B cell (primary cell): ENCODE measurements around the gene MUL1. TPM values are rescaled to one million over a fixed set of nuclear protein-coding genes. Genes with fewer than 3 reads are reported as not detected.
A peak's percentile ranks its signal among the peaks of the same experiment; 100 is the strongest.

ENCODE experiments used
- ATAC-seq: fragments of 200-7000 bp; cut with Tn5 transposase; one replicate; pipeline ENCODE4 v1.10.0; 2021; ENCODE audit warnings: low read depth, mild to moderate bottlenecking, moderate number of reproducible peaks, moderate library complexity
- CTCF ChIA-PET: fragments of 350-600 bp; sonication (Branson Sonifier 250); formaldehyde crosslinking; loops from one replicate; lab custom pipeline; 2021; ENCODE audit warnings: antibody characterized with exemption, inconsistent platforms; lab: Charles Lee
- POLR2A ChIA-PET: fragments of 350-600 bp; sonication (Branson Sonifier 250); formaldehyde crosslinking; loops from one replicate; lab custom pipeline; 2021; ENCODE audit warnings: antibody characterized with exemption; lab: Charles Lee
- DNase-seq: peaks from one replicate; pipeline ENCODE4 v3.0.0; 2013
- H2AFZ ChIP-seq: 2 replicates; pipeline ENCODE4 v1.6.1; 2012; ENCODE audit warnings: mild to moderate bottlenecking, low read depth, low read length; ENCODE audit not compliant: insufficient read depth, poor library complexity, severe bottlenecking
- H3K27ac ChIP-seq, 2 donors: 1 replicate in 1 of 2; 2 replicates in 1 of 2; pipeline ENCODE4 v1.5.1; 2012 to 2013; ENCODE audit warnings: low read length in 2 of 2, mild to moderate bottlenecking in 2 of 2, moderate library complexity in 1 of 2
- H3K27me3 ChIP-seq, 4 experiments: fragments of 200-600 bp in 1 of 4; sonication (generic) in 1 of 4; replicated peaks in 1 of 4; 1 replicate in 2 of 4; 2 replicates in 2 of 4; pipeline versions ENCODE4 v1.6.1 to v1.7.0; 2013 to 2016; ENCODE audit warnings: low read length in 3 of 4, mild to moderate bottlenecking in 2 of 4, mixed read lengths in 1 of 4, moderate library complexity in 1 of 4; ENCODE audit not compliant: insufficient read depth in 4 of 4, control insufficient read depth in 3 of 4; ENCODE audit errors: control extremely low read depth in 1 of 4
- H3K36me3 ChIP-seq, 2 experiments: replicated peaks in 1 of 2; 1 replicate in 1 of 2; 2 replicates in 1 of 2; pipeline versions ENCODE4 v1.6.1 to v1.7.1; 2013; ENCODE audit warnings: low read length in 1 of 2; ENCODE audit not compliant: insufficient read depth in 2 of 2, control insufficient read depth in 1 of 2; ENCODE audit errors: control extremely low read depth in 1 of 2, extremely low read depth in 1 of 2
- H3K4me1 ChIP-seq, 2 donors: fragments of 200-600 bp in 1 of 2; sonication (generic) in 1 of 2; 1 replicate in 1 of 2; 2 replicates in 1 of 2; pipeline versions ENCODE4 v1.5.1 to v1.6.1; 2013 to 2017; ENCODE audit warnings: low read length in 2 of 2; ENCODE audit not compliant: control insufficient read depth in 2 of 2, insufficient read depth in 2 of 2
- H3K4me2 ChIP-seq: replicated peaks from 2 replicates; pipeline ENCODE3; 2012; ENCODE audit warnings: mild to moderate bottlenecking, low read depth, low read length; ENCODE audit not compliant: poor library complexity, severe bottlenecking
- H3K4me3 ChIP-seq, 5 experiments: fragments of 200-600 bp in 1 of 5; sonication (generic) in 1 of 5; 1 replicate in 3 of 5; 2 replicates in 2 of 5; pipeline versions ENCODE4 v1.5.1 to v1.7.0; 2011 to 2016; ENCODE audit warnings: low read length in 4 of 5, mild to moderate bottlenecking in 4 of 5, low read depth in 2 of 5, control low read depth in 1 of 5, moderate library complexity in 1 of 5; ENCODE audit not compliant: insufficient read depth in 1 of 5; ENCODE audit errors: control extremely low read depth in 1 of 5, extremely low read depth in 1 of 5
- H3K79me2 ChIP-seq: fragments of 200-600 bp; sonication (generic); one replicate; pipeline ENCODE4 v1.6.0; 2016; ENCODE audit warnings: low read length; ENCODE audit not compliant: control insufficient read depth, insufficient read depth
- H3K9ac ChIP-seq: fragments of 200-600 bp; sonication (generic); 2 replicates; pipeline ENCODE4 v1.6.1; 2017; ENCODE audit warnings: mild to moderate bottlenecking, low read length, moderate library complexity
- H3K9me3 ChIP-seq, 3 donors: one replicate each; pipeline versions ENCODE4 v1.6.1 to v1.7.1; 2013; ENCODE audit warnings: low read length in 2 of 3; ENCODE audit not compliant: control insufficient read depth in 2 of 3, insufficient read depth in 1 of 3; ENCODE audit errors: control extremely low read depth in 1 of 3
- H4K20me1 ChIP-seq: 2 replicates; pipeline ENCODE4 v1.6.0; 2012; ENCODE audit warnings: mild to moderate bottlenecking, low read length; ENCODE audit not compliant: insufficient read depth, control insufficient read depth, poor library complexity, severe bottlenecking
- H3K27ac Mint-ChIP-seq: one replicate; pipeline ENCODE4 v1.8.0; 2021; ENCODE audit warnings: mixed read lengths
- H3K27me3 Mint-ChIP-seq: one replicate; pipeline ENCODE4 v1.8.0; 2021; ENCODE audit warnings: mixed read lengths
- H3K4me1 Mint-ChIP-seq: one replicate; pipeline ENCODE4 v1.8.0; 2021; ENCODE audit warnings: mixed read lengths
- H3K4me3 Mint-ChIP-seq: one replicate; pipeline ENCODE4 v1.8.0; 2021; ENCODE audit warnings: mixed read lengths
- H3K9me3 Mint-ChIP-seq: one replicate; pipeline ENCODE4 v1.8.0; 2022; ENCODE audit warnings: mixed read lengths; ENCODE audit not compliant: insufficient read depth
- EZH2 ChIP-seq: IDR thresholded peaks from 2 replicates; pipeline ENCODE4 v1.6.1; 2012; ENCODE audit warnings: borderline replicate concordance, low read depth, mild to moderate bottlenecking, moderate library complexity, low read length; ENCODE audit not compliant: insufficient read depth, poor library complexity, severe bottlenecking
- WGBS: methylation state at CpG from one replicate; pipeline ENCODE4 v1.1.5; 2013; ENCODE audit warnings: missing lambda C conversion rate; ENCODE audit not compliant: insufficient coverage; 5-methylcytosine and 5-hydroxymethylcytosine counted together
- intact Hi-C: fragments of 100-400 bp; cut with micrococcal nuclease; formaldehyde crosslinking; loops from one replicate; pipeline ENCODE4 v1.10.0; 2022
- polyA plus RNA-seq: library from polyadenylated mRNA; depleted of rRNA; stranded (reverse); fragments of >200 nt; gene quantifications from 2 replicates; pipeline ENCODE4 v1.2.3, GENCODE V29; 2012
- total RNA-seq, 2 donors: library from RNA; stranded (reverse); fragments of 120-200 nt in 1 of 2; gene quantifications; 1 replicate in 1 of 2; 2 replicates in 1 of 2; pipeline versions ENCODE4 v1.2.3 to v1.2.4, GENCODE V29; 2013 to 2022
- TF ChIP-seq, protein P1 (sequence below): fragments of 200-600 bp; IDR thresholded peaks from one replicate; pipeline ENCODE4 v1.8.0; 2022; ENCODE audit warnings: antibody characterized with exemption, mild to moderate bottlenecking

Gene MUL1
- total and polyA plus RNA-seq, 2 donors (not counting 1 experiment from before 2014, with no cell fraction given) = 11.4 to 23.9 TPM

GRCh38 chr1:20552728-20553445 is 44.9 kb upstream of the MUL1 start:
- DNase-seq (peak; percentile 11), ATAC-seq (no peak)
- Histone ChIP-seq H3K4me3 (no peak overlapping the region), H3K27me3 (peaks cover 0 to 51% (median 17%) of the 10 kb centered on the region in 4 experiments), H3K4me1 (peaks cover 3 to 8% of the 10 kb centered on the region in 2 donors), H4K20me1 (no peaks in the 10 kb centered on the region), H3K9me3 (no peaks in the 10 kb centered on the region), H2AFZ (no peak overlapping the region), H3K79me2 (no peaks in the 10 kb centered on the region), H3K27ac (no peak overlapping the region), H3K36me3 (no peaks in the 10 kb centered on the region), H3K4me2 (peak overlapping the region; percentile 5), H3K9ac (no peak overlapping the region)
- intact Hi-C loops = no loop called here
- TF ChIP-seq, protein P1, sequence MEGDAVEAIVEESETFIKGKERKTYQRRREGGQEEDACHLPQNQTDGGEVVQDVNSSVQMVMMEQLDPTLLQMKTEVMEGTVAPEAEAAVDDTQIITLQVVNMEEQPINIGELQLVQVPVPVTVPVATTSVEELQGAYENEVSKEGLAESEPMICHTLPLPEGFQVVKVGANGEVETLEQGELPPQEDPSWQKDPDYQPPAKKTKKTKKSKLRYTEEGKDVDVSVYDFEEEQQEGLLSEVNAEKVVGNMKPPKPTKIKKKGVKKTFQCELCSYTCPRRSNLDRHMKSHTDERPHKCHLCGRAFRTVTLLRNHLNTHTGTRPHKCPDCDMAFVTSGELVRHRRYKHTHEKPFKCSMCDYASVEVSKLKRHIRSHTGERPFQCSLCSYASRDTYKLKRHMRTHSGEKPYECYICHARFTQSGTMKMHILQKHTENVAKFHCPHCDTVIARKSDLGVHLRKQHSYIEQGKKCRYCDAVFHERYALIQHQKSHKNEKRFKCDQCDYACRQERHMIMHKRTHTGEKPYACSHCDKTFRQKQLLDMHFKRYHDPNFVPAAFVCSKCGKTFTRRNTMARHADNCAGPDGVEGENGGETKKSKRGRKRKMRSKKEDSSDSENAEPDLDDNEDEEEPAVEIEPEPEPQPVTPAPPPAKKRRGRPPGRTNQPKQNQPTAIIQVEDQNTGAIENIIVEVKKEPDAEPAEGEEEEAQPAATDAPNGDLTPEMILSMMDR = no peak
- TF ChIP-seq EZH2 = no peak
- WGBS = 5% methylated on average over 82 of the region's 82 CpGs
- POLR2A ChIA-PET = no interaction called here
- CTCF ChIA-PET = no interaction called here
- peaks cover 33% of the 10 kb centered on the region for H3K27me3 Mint-ChIP-seq
- peaks cover 8% of the 10 kb centered on the region for H3K4me1 Mint-ChIP-seq
- no peaks in the 10 kb centered on the region for H3K9me3 Mint-ChIP-seq
- H3K27ac Mint-ChIP-seq = no peak overlapping the region
- H3K4me3 Mint-ChIP-seq = no peak overlapping the region

- CTCF ChIA-PET = no interaction called here
Measured at GRCh38 chr1:20551945-20552727, 44.2 kb upstream of the MUL1 start, which contains the start of gene FAM43B. FAM43B (plus strand) TSS chr1:20552573; CDS start chr1:20552974, 401 bp downstream.

More at GRCh38 chr1:20551945-20552727, 44.2 kb upstream of the MUL1 start, which contains the start of gene FAM43B:
- H3K27me3 ChIP-seq = peaks cover 0 to 49% (median 17%) of the 10 kb centered on the region in 4 experiments
- H3K79me2 ChIP-seq = no peaks in the 10 kb centered on the region
- no peak for TF ChIP-seq EZH2
- TF ChIP-seq, protein P1 = no peak
- H3K4me2 ChIP-seq = peak within 1 kb of the TSS; percentile 5
- peaks cover 3 to 8% of the 10 kb centered on the region in 2 donors for H3K4me1 ChIP-seq
- H2AFZ ChIP-seq = no peak within 1 kb of the TSS
- POLR2A ChIA-PET = no interaction called here
- no peaks in the 10 kb centered on the region for H3K9me3 ChIP-seq
- no peak within 1 kb of the TSS for H3K4me3 ChIP-seq
- 4% methylated on average over 38 of the region's 47 CpGs for WGBS
- no peak within 1 kb of the TSS for H3K4me3 Mint-ChIP-seq
- no peak within 1 kb of the TSS for H3K27ac ChIP-seq
- ATAC-seq = no peak
- DNase-seq = no peak
- intact Hi-C loops = no loop called here
- H3K9me3 Mint-ChIP-seq = no peaks in the 10 kb centered on the region
- H3K9ac ChIP-seq = no peak within 1 kb of the TSS
- H3K27ac Mint-ChIP-seq = no peak within 1 kb of the TSS
- no peaks in the 10 kb centered on the region for H4K20me1 ChIP-seq
- H3K36me3 ChIP-seq = no peaks in the 10 kb centered on the region
- peaks cover 8% of the 10 kb centered on the region for H3K4me1 Mint-ChIP-seq
- peaks cover 36% of the 10 kb centered on the region for H3K27me3 Mint-ChIP-seq
